OCI-LY1 (cell line): ENCODE data around the gene METTL8.

ENCODE experiments used
- CTCF ChIP-seq: fragments of 200-600 bp; sonication (generic), shearing (Covaris generic); IDR thresholded peaks from 2 replicates; pipeline ENCODE4 v1.5.1; 2017; ENCODE audit warnings: mild to moderate bottlenecking, antibody characterized with exemption, low read length, moderate library complexity, mixed read lengths
- EZH2 ChIP-seq: fragments of 200-600 bp; sonication (generic), shearing (Covaris generic); IDR thresholded peaks from 2 replicates; pipeline ENCODE4 v1.8.0; 2017; ENCODE audit warnings: borderline replicate concordance, mixed run types, mild to moderate bottlenecking, antibody characterized with exemption, low read length, moderate library complexity, mixed read lengths

- TF ChIP-seq CTCF = peak; percentile 85
- no peak for TF ChIP-seq EZH2
Measured at GRCh38 chr2:171433763-171434012, at the start of gene METTL8.
